ENCODE results near the gene GTPBP8. TPM values are rescaled to one million over a fixed set of nuclear protein-coding genes. Genes with fewer than 3 reads are reported as not detected.

Gene GTPBP8
- total RNA-seq, 1 donor from 2014 or later = 18.1 TPM

DNA sequence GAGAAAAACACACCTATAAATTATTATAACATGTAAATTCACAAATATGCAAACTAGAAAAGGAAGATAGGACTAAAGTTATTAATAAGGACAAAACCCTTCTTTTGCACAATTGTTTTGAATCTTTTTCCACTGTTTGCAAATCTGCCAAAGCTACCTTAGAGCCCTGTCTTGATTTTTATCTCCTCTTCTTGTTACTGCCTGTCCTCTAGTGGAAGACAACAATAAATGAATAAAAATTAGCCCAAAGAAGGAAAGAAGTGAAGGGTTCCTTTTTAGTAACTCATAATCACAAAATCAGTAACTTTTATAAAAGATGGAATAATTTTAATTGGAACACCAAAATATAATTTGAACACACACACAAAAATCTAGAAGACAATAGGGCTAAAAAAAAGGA is 18.6 kb upstream of the GTPBP8 start:
- Mint-ChIP-seq H3K4me1 (peaks cover 79% of the 10 kb centered on the region), H3K4me3 (peak overlapping the region; percentile 59), H3K9me3 (no peaks in the 10 kb centered on the region), H3K36me3 (ENCODE audit: low read depth) (no peaks in the 10 kb centered on the region), H3K27ac (peak overlapping the region; percentile 67), H3K27me3 (no peaks in the 10 kb centered on the region)
- POLR2A ChIA-PET = interaction anchor here (1.0 kb wide), 1 partner anchor 19 kb away, joined by 3 read pairs; the partner anchor contains the start of gene GTPBP8
- CTCF ChIA-PET = interaction anchor here (1.5 to 2.9 kb wide), 3 partner anchors 15 to 329 kb away, joined by 5 to 30 read pairs (median 7); no protein-coding TSS in a partner anchor
- ATAC-seq (ENCODE audit: low read depth) (no peak), DNase-seq (no peak)
- TF ChIP-seq, protein P1, sequence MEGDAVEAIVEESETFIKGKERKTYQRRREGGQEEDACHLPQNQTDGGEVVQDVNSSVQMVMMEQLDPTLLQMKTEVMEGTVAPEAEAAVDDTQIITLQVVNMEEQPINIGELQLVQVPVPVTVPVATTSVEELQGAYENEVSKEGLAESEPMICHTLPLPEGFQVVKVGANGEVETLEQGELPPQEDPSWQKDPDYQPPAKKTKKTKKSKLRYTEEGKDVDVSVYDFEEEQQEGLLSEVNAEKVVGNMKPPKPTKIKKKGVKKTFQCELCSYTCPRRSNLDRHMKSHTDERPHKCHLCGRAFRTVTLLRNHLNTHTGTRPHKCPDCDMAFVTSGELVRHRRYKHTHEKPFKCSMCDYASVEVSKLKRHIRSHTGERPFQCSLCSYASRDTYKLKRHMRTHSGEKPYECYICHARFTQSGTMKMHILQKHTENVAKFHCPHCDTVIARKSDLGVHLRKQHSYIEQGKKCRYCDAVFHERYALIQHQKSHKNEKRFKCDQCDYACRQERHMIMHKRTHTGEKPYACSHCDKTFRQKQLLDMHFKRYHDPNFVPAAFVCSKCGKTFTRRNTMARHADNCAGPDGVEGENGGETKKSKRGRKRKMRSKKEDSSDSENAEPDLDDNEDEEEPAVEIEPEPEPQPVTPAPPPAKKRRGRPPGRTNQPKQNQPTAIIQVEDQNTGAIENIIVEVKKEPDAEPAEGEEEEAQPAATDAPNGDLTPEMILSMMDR (IDR thresholded peaks at IDR 0.05) = no peak
- intact Hi-C loops (cut with micrococcal nuclease) = loop anchor here (2.0 to 5.0 kb wide), 4 partner anchors 65 to 159 kb away; no protein-coding TSS in a partner anchor

DNA sequence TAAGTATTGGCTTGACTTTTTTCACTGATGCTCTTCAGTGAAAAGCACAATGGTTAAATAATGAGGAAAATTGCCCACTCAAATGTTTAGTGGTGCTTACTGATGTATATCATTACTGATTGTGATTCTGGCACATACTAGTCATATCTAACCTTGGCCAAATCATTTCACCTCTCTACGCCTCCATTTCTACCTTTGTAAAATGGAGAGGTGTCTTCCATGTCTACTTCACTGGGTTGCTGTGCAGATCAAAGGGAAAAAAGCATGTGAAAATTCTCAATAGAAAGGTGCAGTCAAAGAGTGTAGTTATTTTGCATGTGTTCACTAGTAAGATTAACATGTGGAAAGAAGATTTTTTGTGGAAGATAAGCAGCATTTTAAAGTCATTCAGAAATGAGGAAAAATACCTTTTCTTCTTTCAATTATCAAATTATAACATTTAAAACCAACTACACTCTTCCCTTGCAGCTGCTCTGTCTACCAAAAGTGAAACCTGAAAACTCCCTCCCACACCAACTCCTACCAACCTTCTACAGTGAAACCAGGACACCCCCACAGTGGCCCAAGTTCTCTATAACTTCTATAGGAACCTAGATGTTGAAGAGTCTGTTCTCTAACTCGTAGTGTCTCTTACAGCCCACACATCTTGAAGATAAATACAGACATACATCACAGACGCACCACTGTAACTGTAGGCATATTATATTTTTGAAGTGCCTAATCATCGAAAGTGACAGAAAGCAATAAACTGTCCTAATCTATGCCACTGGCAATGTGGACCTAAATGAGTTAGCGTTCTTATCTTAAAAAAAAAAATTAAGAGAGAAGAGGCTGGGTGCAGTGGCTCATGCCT is 17.2 kb upstream of the GTPBP8 start:
- Mint-ChIP-seq H3K36me3 (ENCODE audit: low read depth) (no peaks in the 10 kb centered on the region), H3K27ac (peak overlapping the region; percentile 76), H3K4me1 (peaks cover 80% of the 10 kb centered on the region), H3K9me3 (no peaks in the 10 kb centered on the region), H3K4me3 (peak overlapping the region; percentile 84), H3K27me3 (no peaks in the 10 kb centered on the region)
- intact Hi-C loops (cut with micrococcal nuclease) = loop anchor here (2.0 to 5.0 kb wide), 4 partner anchors 66 to 161 kb away; no protein-coding TSS in a partner anchor
- ChIA-PET CTCF (interaction anchor here (0.7 to 2.9 kb wide), 6 partner anchors 10 to 331 kb away, joined by 3 to 30 read pairs (median 4); no protein-coding TSS in a partner anchor), POLR2A (interaction anchor here (0.6 to 2.7 kb wide), 6 partner anchors 67 to 695 kb away, joined by 3 to 10 read pairs (median 4); no protein-coding TSS in a partner anchor)
- TF ChIP-seq, protein P1 (IDR thresholded peaks at IDR 0.05) = no peak
- peak; percentile 75 for ATAC-seq (ENCODE audit: low read depth)
- DNase-seq = no peak

DNA sequence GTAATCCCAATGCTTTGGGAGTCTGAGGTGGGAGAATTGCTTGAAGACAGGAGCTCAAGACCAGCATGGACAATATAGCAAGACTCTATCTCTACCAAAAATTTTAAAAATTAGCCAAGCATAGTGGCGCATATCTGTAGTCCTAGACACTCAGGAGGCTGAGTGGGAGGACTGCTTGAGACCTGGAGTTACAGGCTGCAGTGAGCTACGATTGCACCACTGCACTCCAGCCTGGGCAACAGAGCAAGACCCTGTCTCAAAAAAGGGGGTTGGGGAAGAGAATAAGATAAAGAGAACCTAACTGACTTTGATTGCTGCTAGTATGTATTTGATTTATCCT is 16.6 kb upstream of the GTPBP8 start:
- Mint-ChIP-seq H3K36me3 (ENCODE audit: low read depth) (no peaks in the 10 kb centered on the region), H3K27me3 (no peaks in the 10 kb centered on the region), H3K4me3 (peak overlapping the region; percentile 84), H3K9me3 (no peaks in the 10 kb centered on the region), H3K27ac (peak overlapping the region; percentile 76), H3K4me1 (peaks cover 77% of the 10 kb centered on the region)
- intact Hi-C loops (cut with micrococcal nuclease) = loop anchor here (5.0 kb wide), 2 partner anchors 67 to 102 kb away; no protein-coding TSS in a partner anchor
- DNase-seq (no peak), ATAC-seq (ENCODE audit: low read depth) (peak; percentile 42)
- ChIA-PET POLR2A (interaction anchor here (0.6 to 2.7 kb wide), 4 partner anchors 127 to 239 kb away, joined by 3 to 10 read pairs (median 6); no protein-coding TSS in a partner anchor), CTCF (interaction anchor here (1.0 to 3.2 kb wide), 4 partner anchors 9 to 331 kb away, joined by 3 to 41 read pairs (median 5); no protein-coding TSS in a partner anchor)
- TF ChIP-seq, protein P1 (IDR thresholded peaks at IDR 0.05) = no peak

DNA sequence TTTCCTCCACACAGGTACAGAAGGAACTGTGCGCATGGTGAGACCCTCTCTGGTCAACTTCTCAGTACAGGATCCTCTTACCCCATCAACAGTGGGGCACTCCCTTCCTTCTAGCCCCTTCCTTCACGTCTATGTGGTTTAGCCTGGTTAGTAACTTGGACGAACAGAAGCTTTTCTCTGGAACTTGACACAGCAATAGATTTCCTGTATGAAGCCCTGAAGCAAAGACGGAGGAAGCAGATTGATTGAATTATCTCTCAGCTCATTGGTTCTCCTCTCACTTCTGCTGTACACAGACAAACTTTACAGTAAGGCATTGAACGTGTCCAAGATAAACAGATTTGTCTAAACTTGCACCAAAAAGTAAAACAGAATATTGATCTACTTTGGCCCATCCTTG is 15.9 kb upstream of the GTPBP8 start, which contains the start of gene CD200R1:
Gene CD200R1 (minus strand): TSS at position 210 of the 400 bp plus-strand sequence. CDS start 246 bp downstream, outside the sequence.
- no peaks in the 10 kb centered on the region for H3K36me3 Mint-ChIP-seq (ENCODE audit: low read depth)
- peak within 1 kb of the TSS; percentile 76 for H3K27ac Mint-ChIP-seq
- H3K27me3 Mint-ChIP-seq = no peaks in the 10 kb centered on the region
- TF ChIP-seq, protein P1 (IDR thresholded peaks at IDR 0.05) = no peak
- no peak for DNase-seq
- ATAC-seq (ENCODE audit: low read depth) = peak; percentile 19
- ChIA-PET POLR2A (interaction anchor here (0.7 to 2.7 kb wide), 6 partner anchors 13 to 240 kb away, joined by 3 to 10 read pairs (median 4); no protein-coding TSS in a partner anchor), CTCF (interaction anchor here (1.0 to 3.2 kb wide), 4 partner anchors 161 to 332 kb away, joined by 3 to 41 read pairs (median 6); no protein-coding TSS in a partner anchor)
- intact Hi-C loops (cut with micrococcal nuclease) = loop anchor here (5.0 kb wide), 3 partner anchors 68 to 838 kb away; no protein-coding TSS in a partner anchor
- peak within 1 kb of the TSS; percentile 84 for H3K4me3 Mint-ChIP-seq
- no peaks in the 10 kb centered on the region for H3K9me3 Mint-ChIP-seq
- H3K4me1 Mint-ChIP-seq = peaks cover 77% of the 10 kb centered on the region
